Umbilical cord (tissue), 2 donors: ENCODE results near the gene EXOSC2. TPM values are rescaled to one million over a fixed set of nuclear protein-coding genes. Genes with fewer than 3 reads are reported as not detected.
"Not testable (repeated sequence)": the region's sequence is repeated elsewhere in the genome, so short reads cannot be mapped to it uniquely, and the experiment has no call there.

ENCODE experiments used
- DNase-seq: peaks from one replicate; pipeline ENCODE4 v3.0.0-alpha.2; 2015; ENCODE audit warnings: low spot score
- total RNA-seq: library from RNA; depleted of rRNA; stranded (reverse); fragments of >200 nt; gene quantifications from one replicate; pipeline ENCODE4 v1.2.3, GENCODE V29; 2014; ENCODE audit warnings: low replicate concordance; ENCODE audit not compliant: insufficient read depth

EXOSC2 gene
- total RNA-seq, 1 donor from 2014 or later: 19.7 TPM

GRCh38 chr9:130667120-130667435 is 26.5 kb upstream of the EXOSC2 start:
- no peak for DNase-seq

DNA sequence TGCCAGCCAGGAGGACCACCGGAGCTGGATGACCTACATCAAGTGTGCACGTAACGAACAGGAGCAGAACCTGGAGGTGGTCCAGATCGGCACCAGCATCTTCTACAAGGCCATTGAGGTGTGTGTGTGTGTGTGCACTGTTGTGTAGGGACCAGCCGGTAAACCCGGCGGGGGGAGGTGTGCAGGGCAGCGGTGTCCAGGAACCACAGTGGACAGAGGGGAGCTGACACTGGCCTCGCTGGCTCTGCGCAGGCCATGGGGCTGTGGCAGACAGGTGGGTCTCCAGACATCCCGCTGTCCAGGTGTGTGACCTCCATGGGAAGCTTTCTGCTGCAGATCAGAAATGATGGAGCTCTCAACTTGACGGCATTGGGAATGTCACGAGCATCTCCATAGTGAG is 25.4 kb upstream of the EXOSC2 start:
- DNase-seq: no peak

GRCh38 chr9:130668659-130669058 is 24.9 kb upstream of the EXOSC2 start:
- no peak for DNase-seq

GRCh38 chr9:130669965-130670364 is 23.6 kb upstream of the EXOSC2 start:
- no peak for DNase-seq

DNA sequence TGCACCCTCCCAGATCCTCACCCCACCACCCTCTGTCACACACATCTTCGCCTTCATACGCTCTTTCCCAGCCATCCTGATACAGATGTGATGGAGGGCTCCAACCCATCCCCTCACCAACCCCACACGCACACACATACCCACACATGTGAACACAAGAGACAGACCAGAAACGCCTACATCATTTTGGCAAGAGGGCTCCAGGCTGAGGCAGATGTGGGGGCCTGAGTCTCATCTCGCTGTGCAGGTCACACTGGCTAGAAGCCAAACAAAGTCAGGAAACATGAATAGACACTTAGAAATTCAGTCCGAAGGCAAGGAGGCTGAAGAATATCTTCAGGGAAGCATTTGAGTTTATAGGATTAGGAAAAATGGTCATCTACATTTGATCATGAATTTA is 22.9 kb upstream of the EXOSC2 start:
- no peak for DNase-seq

- DNase-seq: no peak
These were observed 21.1 kb upstream of the EXOSC2 start for GRCh38 chr9:130672466-130672865.

- no peak for DNase-seq
These were observed 20.5 kb upstream of the EXOSC2 start for GRCh38 chr9:130672933-130673615.

- no peak for DNase-seq
These were observed 18.2 kb upstream of the EXOSC2 start for GRCh38 chr9:130675396-130675795.

DNA sequence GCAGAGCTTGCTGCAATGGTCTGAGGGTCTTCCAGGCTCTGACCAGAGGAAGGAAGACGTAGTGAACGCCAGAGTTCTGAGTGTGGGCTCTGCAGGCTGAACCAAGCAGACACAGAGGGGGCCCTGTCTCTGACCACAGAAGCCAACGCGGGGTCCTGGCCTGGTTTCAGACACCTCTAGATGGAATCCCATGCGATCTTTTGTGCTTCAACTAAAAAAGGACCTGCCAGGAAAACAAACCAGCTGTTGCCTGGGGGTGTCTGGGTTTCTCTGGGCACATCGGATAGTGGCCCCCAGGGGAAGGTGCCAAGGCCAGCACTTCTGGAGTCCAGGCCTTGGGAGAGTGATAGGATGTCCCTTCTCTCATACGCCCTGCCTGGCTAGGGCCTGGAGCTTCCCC is 16.3 kb upstream of the EXOSC2 start:
- DNase-seq: no peak

- peak; percentile 65 for DNase-seq
These were observed 12.5 kb upstream of the EXOSC2 start for GRCh38 chr9:130680836-130681768.

DNA sequence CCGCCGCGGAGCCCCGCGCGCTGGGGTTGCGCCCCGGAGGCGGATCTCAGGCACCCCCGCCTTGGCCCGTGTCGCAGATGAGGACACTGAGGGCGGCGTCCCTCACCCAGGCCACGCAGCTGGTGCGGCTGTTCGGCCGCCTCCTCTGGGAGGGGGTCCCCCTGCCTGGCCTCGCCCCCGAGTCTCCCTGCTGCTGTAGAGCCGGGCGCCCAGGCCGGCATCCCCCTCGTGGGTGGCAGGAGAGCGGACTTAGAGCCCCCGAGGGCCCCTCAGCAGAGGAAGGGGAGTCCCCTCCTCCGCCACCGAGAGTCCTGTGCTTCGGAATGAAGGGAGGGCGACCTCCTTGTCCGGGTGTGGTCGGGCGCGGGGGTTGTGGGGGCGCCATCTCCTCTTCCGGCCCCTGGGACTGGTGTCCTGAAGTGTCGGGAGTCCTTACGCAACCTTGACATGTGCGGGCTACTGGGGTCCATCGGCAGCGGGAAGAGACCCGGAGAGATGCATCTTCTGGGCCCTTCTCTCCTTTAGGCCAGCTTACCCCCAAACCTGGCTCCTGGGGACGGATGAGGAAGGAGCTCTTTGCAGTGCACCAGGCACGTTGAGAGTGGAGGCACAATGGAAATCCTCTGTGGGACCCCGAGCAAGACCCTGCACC is 11.7 kb upstream of the EXOSC2 start:
- DNase-seq: no peak

GRCh38 chr9:130682421-130683121 is 11.0 kb upstream of the EXOSC2 start:
- peak; percentile 71 for DNase-seq

DNA sequence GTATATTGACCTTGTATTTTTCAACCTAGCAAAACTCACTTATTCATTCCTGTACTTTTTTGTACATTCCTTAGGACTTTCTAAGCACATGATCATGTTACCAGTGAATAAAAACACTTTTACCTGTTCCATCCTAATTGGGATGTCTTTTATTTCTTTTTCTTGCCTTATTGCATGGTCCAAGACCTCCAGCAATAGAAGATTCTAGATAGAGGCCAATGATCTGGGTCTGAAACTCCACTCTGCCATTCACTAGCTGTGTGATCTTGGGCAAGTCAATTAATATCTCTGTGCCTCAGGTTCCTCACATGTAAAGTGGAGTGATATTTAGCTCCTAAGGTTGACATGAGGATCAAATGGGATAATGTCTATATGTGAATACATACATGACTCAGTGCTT is 8.5 kb upstream of the EXOSC2 start:
- DNase-seq: no peak

DNA sequence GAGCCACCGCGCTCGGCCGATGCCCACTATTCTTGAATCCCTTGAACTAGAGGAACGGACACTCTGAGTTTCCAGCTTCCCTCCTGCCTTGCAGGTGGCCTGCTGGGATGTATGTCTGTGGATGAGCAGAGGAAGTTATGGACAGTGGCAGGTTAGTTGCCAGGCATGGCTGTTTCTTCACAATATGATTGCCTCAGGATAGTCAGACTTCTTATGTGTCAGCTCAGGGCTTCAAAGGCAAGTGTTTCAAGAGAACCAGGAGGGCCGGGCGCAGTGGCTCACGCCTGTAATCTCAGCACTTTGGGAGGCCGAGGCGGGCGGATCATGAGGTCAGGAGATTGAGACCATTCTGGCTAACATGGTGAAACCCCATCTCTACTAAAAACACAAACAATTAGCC is 7.6 kb upstream of the EXOSC2 start:
- not testable (repeated sequence) for DNase-seq

DNA sequence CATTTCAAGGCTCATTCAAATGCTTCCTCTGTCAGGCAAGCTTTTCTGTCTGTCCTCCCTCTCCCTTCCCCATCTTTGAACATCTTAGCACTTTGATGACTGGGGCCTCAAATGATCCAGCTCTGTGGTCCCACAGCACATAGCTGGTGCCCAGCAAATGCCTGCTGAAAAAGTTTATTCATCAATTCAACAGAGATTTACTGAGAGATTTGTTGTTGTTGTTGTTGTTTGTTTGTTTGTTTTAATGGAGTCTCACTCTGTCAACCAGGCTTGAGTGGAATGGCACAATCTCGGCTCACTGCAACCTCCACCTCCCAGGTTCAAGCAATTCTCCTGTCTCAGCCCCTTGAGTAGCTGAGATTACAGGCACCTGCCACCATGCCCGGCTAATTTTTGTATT is 6.0 kb upstream of the EXOSC2 start:
- DNase-seq: no peak

- DNase-seq: no peak
These were observed 5.5 kb upstream of the EXOSC2 start for GRCh38 chr9:130688072-130688471.

GRCh38 chr9:130689572-130689936 is 4.0 kb upstream of the EXOSC2 start:
- no peak for DNase-seq

- peak; percentile 89 for DNase-seq
These were observed 3.5 kb upstream of the EXOSC2 start for GRCh38 chr9:130689937-130690700.

GRCh38 chr9:130692321-130692720 is 1.3 kb upstream of the EXOSC2 start:
- peak; percentile 54 for DNase-seq

- no peak for DNase-seq
These were observed 517 bp upstream of the EXOSC2 start for GRCh38 chr9:130693101-130693425.

DNA sequence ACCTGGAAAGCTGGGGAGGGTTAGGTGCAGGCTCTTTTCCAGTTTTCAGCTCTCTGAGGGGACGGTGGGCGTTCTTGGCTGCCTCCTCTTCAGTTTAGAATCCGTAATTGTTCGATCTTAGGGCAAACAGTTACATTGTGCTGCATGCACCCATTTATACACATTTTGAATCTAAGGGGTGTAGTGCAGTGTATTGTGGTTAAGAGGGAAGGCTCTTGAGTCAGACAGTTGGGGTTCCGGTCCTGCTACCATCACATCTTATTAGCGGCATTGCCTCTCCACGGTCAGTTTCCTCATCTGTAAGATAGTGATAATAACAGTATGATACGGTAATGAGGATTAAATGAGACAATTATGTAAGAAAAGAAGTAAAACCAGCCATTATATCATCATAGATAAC is 625 bp downstream of the EXOSC2 start:
- no peak for DNase-seq
